ENCODE results near the gene TNS4. TPM values are rescaled to one million over a fixed set of nuclear protein-coding genes. Genes with fewer than 3 reads are reported as not detected.

Gene TNS4
- total and polyA plus RNA-seq, 7 donors = 1.2 to 6.9 (median 1.8) TPM; not detected in 4

- Histone ChIP-seq H3K4me1 (peaks cover 0 to 52% (median 44%) of the 10 kb centered on the region in 4 donors), H3K27me3 (no peaks in the 10 kb centered on the region), H3K9me3 (no peaks in the 10 kb centered on the region), H3K27ac (peak overlapping the region; percentile 80 to 92 (median 83)), H3K36me3 (no peaks in the 10 kb centered on the region), H3K4me3 (no peak overlapping the region)
- peak in 3 of 4 experiments; percentile 17 to 47 (median 41) for TF ChIP-seq CTCF (IDR thresholded peaks at IDR 0.05)
- peak in 2 of 4 donors; percentile 55 to 60 for TF ChIP-seq POLR2AphosphoS5 (IDR thresholded peaks at IDR 0.05)
- no peak for TF ChIP-seq POLR2A (IDR thresholded peaks at IDR 0.05)
- 83 to 88% methylated on average over 6 of the region's 6 CpGs for WGBS, 2 donors
- DNase-seq = peak; percentile 71
- intact Hi-C loops (cut with DNase I) = no loop called here
Observed at GRCh38 chr17:40433551-40434415, 67.6 kb downstream of the TNS4 start.

- H3K9me3 ChIP-seq = no peaks in the 10 kb centered on the region
- H3K27me3 ChIP-seq = no peaks in the 10 kb centered on the region
- intact Hi-C loops (cut with DNase I) = no loop called here
- H3K4me3 ChIP-seq = no peak overlapping the region
- no peaks in the 10 kb centered on the region for H3K36me3 ChIP-seq
- TF ChIP-seq CTCF (IDR thresholded peaks at IDR 0.05) (no peak), POLR2AphosphoS5 (IDR thresholded peaks at IDR 0.05) (peak; percentile 8 to 61 (median 58))
- peak; percentile 92 for DNase-seq
- peak overlapping the region; percentile 80 to 92 (median 83) for H3K27ac ChIP-seq
- WGBS, 2 donors = 60 to 70% methylated on average over 2 of the region's 2 CpGs
- peaks cover 0 to 51% (median 44%) of the 10 kb centered on the region in 4 donors for H3K4me1 ChIP-seq
Observed at GRCh38 chr17:40432864-40433528, 68.4 kb downstream of the TNS4 start.

- 90 to 93% methylated on average over 3 of the region's 3 CpGs for WGBS, 2 donors
Observed at GRCh38 chr17:40431231-40431602, 70.2 kb downstream of the TNS4 start.

More at GRCh38 chr17:40431231-40431602, 70.2 kb downstream of the TNS4 start:
- Histone ChIP-seq H3K27me3 (no peaks in the 10 kb centered on the region), H3K4me1 (peaks cover 0 to 37% (median 30%) of the 10 kb centered on the region in 4 donors), H3K9me3 (no peaks in the 10 kb centered on the region), H3K27ac (no peak overlapping the region), H3K4me3 (no peak overlapping the region), H3K36me3 (no peaks in the 10 kb centered on the region)
- peak; percentile 30 for DNase-seq
- TF ChIP-seq CTCF (IDR thresholded peaks at IDR 0.05) (no peak), EP300 (IDR thresholded peaks at IDR 0.05) (no peak), POLR2AphosphoS5 (IDR thresholded peaks at IDR 0.05) (no peak), POLR2A (IDR thresholded peaks at IDR 0.05) (no peak)
- intact Hi-C loops (cut with DNase I) = no loop called here

Measured in sigmoid colon (tissue), 7 donors.